DOHH2 (cell line): ENCODE results near the gene SIRPB1.
"Not testable (repeated sequence)": the region's sequence is repeated elsewhere in the genome, so short reads cannot be mapped to it uniquely, and the experiment has no call there.

Experiments used
- CTCF ChIP-seq: fragments of 200-600 bp; sonication (generic); IDR thresholded peaks from one replicate; pipeline ENCODE4 v1.5.1; 2014; ENCODE audit warnings: antibody characterized with exemption, mild to moderate bottlenecking, low read depth, low read length; ENCODE audit not compliant: poor library complexity, severe bottlenecking
- EZH2phosphoT487 ChIP-seq: fragments of 200-600 bp; sonication (generic); IDR thresholded peaks from 2 replicates; pipeline ENCODE4 v1.6.1; 2017; ENCODE audit warnings: borderline replicate concordance, mild to moderate bottlenecking, antibody characterized with exemption, low read length, moderate library complexity, mixed read lengths

GRCh38 chr20:1577313-1577712 is 42.5 kb downstream of the SIRPB1 start:
- not testable (repeated sequence) for TF ChIP-seq CTCF, EZH2phosphoT487
